Esophagus squamous epithelium (tissue), 4 donors: ENCODE data around the gene REC8.

Experiments
- POLR2A ChIP-seq, 4 donors: fragments of 450-650 bp; IDR thresholded peaks; one replicate each; pipeline ENCODE4 v1.6.1; 2017; ENCODE audit warnings: antibody characterized with exemption in 4 of 4, mild to moderate bottlenecking in 4 of 4, moderate library complexity in 3 of 4
- TF ChIP-seq, protein P1 (sequence below), 6 experiments: fragments of 450-650 bp in 4 of 6; fragments of 200-600 bp in 2 of 6; sonication (generic) in 2 of 6; IDR thresholded peaks; one replicate each; pipeline ENCODE4 v1.5.1; 2016 to 2019; ENCODE audit warnings: antibody characterized with exemption in 6 of 6, mild to moderate bottlenecking in 4 of 6, moderate library complexity in 4 of 6

DNA sequence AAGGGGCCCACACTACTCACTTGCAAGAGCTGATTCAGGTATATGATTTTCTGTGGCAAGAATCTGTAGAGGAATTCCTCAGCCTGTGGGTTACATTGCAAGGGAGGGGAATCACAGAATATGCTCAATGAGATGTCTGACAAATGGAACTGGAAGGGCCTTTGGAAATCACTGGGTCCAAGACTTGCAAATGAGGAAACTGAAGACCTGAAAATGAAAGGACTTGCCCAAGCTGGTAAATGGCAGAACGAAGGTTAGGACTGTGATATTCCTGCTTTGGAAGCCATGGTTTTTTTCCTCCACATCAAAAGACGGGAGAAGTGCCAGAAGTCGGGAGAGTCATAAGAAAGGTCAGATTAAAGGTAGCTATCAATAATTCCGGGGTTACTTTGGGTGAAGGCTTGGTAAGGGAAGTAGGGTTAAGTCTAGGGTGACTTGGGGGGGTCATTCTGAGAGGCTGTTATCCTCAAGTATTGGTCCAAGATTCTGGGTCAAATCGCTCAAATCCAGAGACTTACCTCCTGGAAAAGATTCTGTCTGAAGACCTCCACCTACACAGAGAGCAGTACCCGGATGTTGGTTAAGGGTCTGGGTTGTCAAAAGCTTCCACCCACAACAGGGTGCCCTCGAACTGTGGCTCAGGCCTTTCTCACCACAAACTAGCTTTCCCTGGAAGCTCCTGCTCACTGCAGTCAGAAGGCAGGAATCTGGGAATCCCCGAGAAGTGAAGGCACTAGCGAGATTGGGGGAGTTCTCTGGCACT lies 26.0 kb upstream of the REC8 start:
- TF ChIP-seq, protein P1, sequence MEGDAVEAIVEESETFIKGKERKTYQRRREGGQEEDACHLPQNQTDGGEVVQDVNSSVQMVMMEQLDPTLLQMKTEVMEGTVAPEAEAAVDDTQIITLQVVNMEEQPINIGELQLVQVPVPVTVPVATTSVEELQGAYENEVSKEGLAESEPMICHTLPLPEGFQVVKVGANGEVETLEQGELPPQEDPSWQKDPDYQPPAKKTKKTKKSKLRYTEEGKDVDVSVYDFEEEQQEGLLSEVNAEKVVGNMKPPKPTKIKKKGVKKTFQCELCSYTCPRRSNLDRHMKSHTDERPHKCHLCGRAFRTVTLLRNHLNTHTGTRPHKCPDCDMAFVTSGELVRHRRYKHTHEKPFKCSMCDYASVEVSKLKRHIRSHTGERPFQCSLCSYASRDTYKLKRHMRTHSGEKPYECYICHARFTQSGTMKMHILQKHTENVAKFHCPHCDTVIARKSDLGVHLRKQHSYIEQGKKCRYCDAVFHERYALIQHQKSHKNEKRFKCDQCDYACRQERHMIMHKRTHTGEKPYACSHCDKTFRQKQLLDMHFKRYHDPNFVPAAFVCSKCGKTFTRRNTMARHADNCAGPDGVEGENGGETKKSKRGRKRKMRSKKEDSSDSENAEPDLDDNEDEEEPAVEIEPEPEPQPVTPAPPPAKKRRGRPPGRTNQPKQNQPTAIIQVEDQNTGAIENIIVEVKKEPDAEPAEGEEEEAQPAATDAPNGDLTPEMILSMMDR (IDR thresholded peaks at IDR 0.05) = no peak
- no peak for TF ChIP-seq POLR2A (IDR thresholded peaks at IDR 0.05)
